NCI-H748 treated with DMSO at 0.1 percent for 48 hours (cell line): ENCODE data around the gene PRR36.
A peak's percentile ranks its signal among the peaks of the same experiment; 100 is the strongest.

Experiments
- DNase-seq: peaks from one replicate; lab custom pipeline; 2025; lab: John Stamatoyannopoulos, UW

The PRR36 gene

GRCh38 chr19:7912697-7913564, 38.7 kb upstream of the PRR36 start:
- no peak for DNase-seq

- DNase-seq: no peak
Measured at GRCh38 chr19:7912144-7912696, 38.0 kb upstream of the PRR36 start.

GRCh38 chr19:7911508-7912143, 37.4 kb upstream of the PRR36 start:
- DNase-seq: no peak

- no peak for DNase-seq
Measured at GRCh38 chr19:7910321-7911161, 36.4 kb upstream of the PRR36 start.

DNA sequence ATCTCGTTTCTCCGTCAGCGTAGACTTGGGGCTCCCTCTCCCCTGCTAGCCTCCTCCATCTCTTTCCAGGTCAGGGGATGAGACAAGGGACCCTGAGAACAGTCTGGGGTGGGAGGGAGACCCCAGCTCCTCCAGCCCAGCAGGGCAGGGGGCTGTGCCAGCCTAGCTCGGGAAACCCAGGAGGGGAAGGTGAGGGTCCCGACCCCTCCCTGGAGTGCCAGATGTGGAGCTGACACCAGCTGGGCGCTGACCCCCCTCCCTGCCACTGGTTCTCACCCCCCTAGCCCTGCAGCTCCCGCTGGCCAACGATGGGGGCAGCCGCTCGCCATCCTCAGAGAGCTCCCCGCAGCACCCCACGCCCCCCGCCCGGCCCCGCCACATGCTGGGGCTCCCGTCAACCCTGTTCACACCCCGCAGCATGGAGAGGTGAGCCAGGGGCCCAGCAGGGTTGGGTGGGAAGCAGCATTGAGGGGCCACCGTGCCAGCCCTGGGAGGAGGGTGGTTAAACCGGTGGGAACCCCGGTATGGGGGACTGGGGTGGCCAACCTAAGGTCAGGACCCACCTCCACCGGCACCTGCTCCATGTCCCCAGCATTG, 35.4 kb upstream of the PRR36 start:
- no peak for DNase-seq

DNA sequence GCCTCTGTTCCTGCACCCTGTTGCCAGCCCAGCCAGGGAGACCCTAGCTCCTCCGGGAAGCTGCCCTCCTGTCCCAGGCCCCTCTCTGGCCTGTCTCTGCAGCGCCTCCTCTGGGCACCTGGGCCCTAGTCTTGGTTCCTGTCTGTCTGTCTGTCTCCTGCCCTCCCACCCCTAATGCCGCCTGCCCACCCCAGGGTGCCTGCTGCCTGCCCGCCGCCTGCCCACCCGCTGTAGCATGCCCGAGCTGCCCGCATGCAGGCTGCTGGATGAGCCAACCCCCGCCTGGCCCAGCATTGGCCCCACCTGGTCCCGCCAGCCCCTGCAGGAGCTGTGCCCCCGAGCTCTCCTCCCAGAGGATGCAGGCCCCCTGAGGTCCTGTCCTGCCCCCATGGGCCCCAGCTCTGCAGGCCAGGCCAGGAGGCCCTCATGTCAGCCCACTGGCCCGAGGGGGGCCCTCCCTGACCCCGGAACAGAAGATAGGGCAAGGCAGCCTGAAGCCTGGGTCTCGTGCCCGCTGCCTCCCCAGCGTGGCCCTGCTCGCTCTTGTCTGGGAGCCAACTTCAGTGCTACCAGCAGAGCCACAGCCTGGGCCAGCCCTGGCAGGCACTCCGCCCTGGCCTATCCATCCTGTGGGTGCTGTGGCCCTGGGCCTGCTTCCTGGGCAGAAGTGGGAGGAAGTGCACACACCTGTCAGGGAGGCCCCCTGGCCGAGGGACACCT, 34.7 kb upstream of the PRR36 start:
- DNase-seq: no peak

- DNase-seq: no peak
Measured at GRCh38 chr19:7908078-7908699, 34.0 kb upstream of the PRR36 start.

- DNase-seq: no peak
Measured at GRCh38 chr19:7907544-7907943, 33.4 kb upstream of the PRR36 start.

- DNase-seq: no peak
Measured at GRCh38 chr19:7907122-7907521, 32.9 kb upstream of the PRR36 start.

- DNase-seq: no peak
Measured at GRCh38 chr19:7905859-7906258, 31.7 kb upstream of the PRR36 start.

DNA sequence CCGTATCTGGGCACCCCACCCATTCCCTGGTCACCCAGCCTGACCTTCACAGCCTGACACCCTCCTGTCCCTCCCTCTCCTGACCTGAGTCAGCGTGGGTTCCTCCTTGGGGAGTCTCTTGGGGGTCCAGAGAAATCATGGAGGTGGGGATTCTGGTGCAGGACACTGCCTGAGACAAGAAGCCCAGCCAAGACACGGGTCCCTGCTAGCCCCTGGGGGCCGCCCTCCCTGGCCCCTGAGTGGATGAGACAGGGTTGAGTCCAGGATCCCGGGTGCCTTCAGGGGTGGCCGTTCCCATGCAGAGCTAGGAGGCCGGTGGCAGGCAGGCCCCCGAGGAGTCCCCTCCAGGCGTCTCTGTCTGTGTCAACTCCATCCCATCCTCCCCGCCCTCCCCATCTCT, 31.1 kb upstream of the PRR36 start:
- no peak for DNase-seq

GRCh38 chr19:7904074-7905020, 30.2 kb upstream of the PRR36 start:
- DNase-seq: no peak

GRCh38 chr19:7903244-7904073, 29.3 kb upstream of the PRR36 start, which contains the start of gene MAP2K7:
MAP2K7 (plus strand) TSS chr19:7903877; CDS start chr19:7903945, 68 bp downstream.
- peak; percentile 94 for DNase-seq

DNA sequence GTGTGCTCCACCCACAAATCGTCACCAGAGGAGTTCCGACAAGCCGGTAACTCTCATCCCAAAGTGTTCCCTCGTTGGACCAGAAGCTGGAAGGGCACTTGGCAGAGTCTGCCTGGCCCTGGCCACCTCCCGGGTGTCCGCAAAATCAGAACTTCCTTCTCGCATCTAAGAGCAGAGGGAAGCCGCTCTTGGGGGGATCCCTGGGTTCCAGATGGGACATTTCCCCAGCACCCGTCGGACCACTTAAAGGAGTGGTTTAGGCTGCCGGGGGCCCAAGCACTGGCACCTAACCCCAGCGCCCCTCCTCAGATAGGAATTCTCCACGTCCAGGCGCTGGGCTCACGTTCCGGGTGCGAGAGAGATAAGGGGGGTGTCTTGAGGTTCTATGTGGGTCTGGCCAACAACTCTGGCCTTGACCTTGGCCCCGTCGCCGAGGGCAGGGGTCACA, 28.6 kb upstream of the PRR36 start:
- no peak for DNase-seq

- DNase-seq: no peak
Measured at GRCh38 chr19:7901337-7901736, 27.1 kb upstream of the PRR36 start.

DNA sequence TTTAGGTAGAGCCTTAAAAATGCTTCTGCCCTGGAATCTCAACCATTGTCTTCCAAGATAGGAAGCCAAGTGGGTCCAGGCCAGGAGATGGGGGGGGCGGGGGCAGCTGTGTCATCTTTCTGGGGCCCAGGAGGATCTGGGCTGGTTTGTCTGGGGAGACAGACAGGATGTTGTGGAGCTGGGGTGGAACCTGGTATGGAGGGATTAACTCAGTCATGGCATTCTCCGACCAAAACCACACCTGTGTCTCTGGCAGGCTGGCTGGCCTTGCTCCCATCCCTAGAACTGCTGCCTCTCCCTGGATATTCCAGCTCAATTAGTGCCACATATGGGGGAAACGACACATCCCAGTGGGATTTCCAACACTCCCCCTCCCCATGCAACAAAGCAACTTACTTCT, 26.7 kb upstream of the PRR36 start:
- no peak for DNase-seq

DNA sequence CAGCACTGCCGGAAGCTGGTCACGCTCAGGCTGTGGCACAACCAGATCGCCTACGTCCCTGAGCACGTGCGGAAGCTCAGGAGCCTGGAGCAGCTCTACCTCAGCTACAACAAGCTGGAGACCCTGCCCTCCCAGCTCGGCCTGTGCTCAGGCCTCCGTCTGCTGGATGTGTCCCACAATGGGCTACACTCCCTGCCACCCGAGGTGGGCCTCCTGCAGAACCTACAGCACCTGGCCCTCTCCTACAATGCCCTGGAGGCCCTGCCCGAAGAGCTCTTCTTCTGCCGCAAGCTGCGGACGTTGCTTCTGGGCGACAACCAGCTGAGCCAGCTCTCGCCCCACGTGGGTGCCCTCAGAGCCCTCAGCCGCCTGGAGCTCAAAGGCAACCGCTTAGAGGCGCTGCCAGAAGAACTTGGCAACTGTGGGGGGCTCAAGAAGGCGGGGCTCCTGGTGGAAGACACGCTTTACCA, 26.2 kb upstream of the PRR36 start:
- DNase-seq: no peak

- DNase-seq: no peak
Measured at GRCh38 chr19:7899751-7900378, 25.7 kb upstream of the PRR36 start.
